ENCODE data around the gene NWD2. TPM values are rescaled to one million over a fixed set of nuclear protein-coding genes. Genes with fewer than 3 reads are reported as not detected.

The NWD2 gene
- total and polyA plus RNA-seq, 9 of the 15 experiments (the other 6 are each of a cell fraction or from before 2014, with no cell fraction given) = not detected

- ChIA-PET CTCF (ENCODE audit: low intra/inter-chr PET ratio) (no interaction called here), POLR2A (no interaction called here)
- no peak overlapping the region for H3K9ac ChIP-seq (ENCODE audit: insufficient read depth in 1 of 2, low read depth in 2 of 2, low read length in 2 of 2)
- intact Hi-C loops (cut with micrococcal nuclease) (no loop called here), in situ Hi-C loops (cut with MboI) (no loop called here)
- no TSS peak for BruUV-seq (replicated peaks)
- FAIRE-seq (no peak), DNase-seq (ENCODE audit: extremely low read depth in 1 of 4, low spot score in 3 of 4) (no peak), ATAC-seq (no peak)
- H3K9me1 ChIP-seq (ENCODE audit: control insufficient read depth, insufficient read depth, low read length) = no peaks in the 10 kb centered on the region
- 0% methylated on average over 4 of the region's 4 CpGs for WGBS (ENCODE audit: insufficient coverage, low coverage, missing lambda C conversion rate)
- no peaks in the 10 kb centered on the region for H3K9me3 ChIP-seq (replicated peaks; ENCODE audit: control insufficient read depth, insufficient read depth, low read depth, low read length)
- H3K79me2 ChIP-seq (ENCODE audit: control insufficient read depth, insufficient read depth, low read length) = no peaks in the 10 kb centered on the region
- 0 out of 2 replicates have a peak, but pooled peaks cover 4% of the 10 kb centered on the region for H4K20me1 ChIP-seq (replicated peaks; ENCODE audit: control insufficient read depth, insufficient read depth, low read length)
- H3K4me1 ChIP-seq (replicated peaks in 1 of 2; ENCODE audit: control insufficient read depth in 2 of 2, insufficient read depth in 2 of 2, low read length in 2 of 2) = no peaks in the 10 kb centered on the region
- H3K4me3 ChIP-seq = no peak overlapping the region
- no peaks in the 10 kb centered on the region; a peak in 1 of 5 replicates for H3K27me3 ChIP-seq (ENCODE audit: control insufficient read depth in 2 of 2, insufficient read depth in 2 of 2, low read length in 2 of 2)
- H2AFZ ChIP-seq (ENCODE audit: low read depth, low read length) = no peak overlapping the region
- H3K36me3 ChIP-seq (ENCODE audit: control insufficient read depth, insufficient read depth, low read length) = no peaks in the 10 kb centered on the region
- no peak overlapping the region for H3K4me2 ChIP-seq (ENCODE audit: insufficient read depth, low read length)
- no peak overlapping the region for H3K27ac ChIP-seq (ENCODE audit: extremely low read depth, low read depth, low read length)
- TF ChIP-seq NCOA6 (IDR thresholded peaks at IDR 0.05) = no peak
- no peak for TF ChIP-seq PURB (CRISPR knock-in tag; IDR thresholded peaks at IDR 0.05; ENCODE audit: low read depth)
- TF ChIP-seq, protein P1, sequence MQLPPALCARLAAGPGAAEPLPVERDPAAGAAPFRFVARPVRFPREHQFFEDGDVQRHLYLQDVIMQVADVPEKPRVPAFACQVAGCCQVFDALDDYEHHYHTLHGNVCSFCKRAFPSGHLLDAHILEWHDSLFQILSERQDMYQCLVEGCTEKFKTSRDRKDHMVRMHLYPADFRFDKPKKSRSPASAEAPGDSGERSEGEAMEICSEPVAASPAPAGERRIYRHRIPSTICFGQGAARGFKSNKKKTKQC (CRISPR knock-in tag; IDR thresholded peaks at IDR 0.05) = no peak
- no peak for TF ChIP-seq ZBTB7A (IDR thresholded peaks at IDR 0.05; ENCODE audit: borderline replicate concordance, control insufficient read depth, low read depth, low read length)
- no peak for TF ChIP-seq ZNF395 (CRISPR knock-in tag; IDR thresholded peaks at IDR 0.05)
- TF ChIP-seq SP1 (CRISPR knock-in tag; IDR thresholded peaks at IDR 0.05) = no peak
- TF ChIP-seq ZNF280B (CRISPR knock-in tag; IDR thresholded peaks at IDR 0.05) = no peak
- no peak for TF ChIP-seq ILF3 (IDR thresholded peaks at IDR 0.05; ENCODE audit: borderline replicate concordance)
- no peak for TF ChIP-seq SREBF1 (IDR thresholded peaks at IDR 0.05; ENCODE audit: borderline replicate concordance, low read depth, low read length)
- TF ChIP-seq NR1H2 (CRISPR knock-in tag; IDR thresholded peaks at IDR 0.05) = no peak
- no peak for TF ChIP-seq PHF8 (IDR thresholded peaks at IDR 0.05; ENCODE audit: borderline replicate concordance, low read length)
- no peak for TF ChIP-seq ZFP36 (IDR thresholded peaks at IDR 0.05; ENCODE audit: low read depth, low read length, partially characterized antibody)
- TF ChIP-seq, protein P2, sequence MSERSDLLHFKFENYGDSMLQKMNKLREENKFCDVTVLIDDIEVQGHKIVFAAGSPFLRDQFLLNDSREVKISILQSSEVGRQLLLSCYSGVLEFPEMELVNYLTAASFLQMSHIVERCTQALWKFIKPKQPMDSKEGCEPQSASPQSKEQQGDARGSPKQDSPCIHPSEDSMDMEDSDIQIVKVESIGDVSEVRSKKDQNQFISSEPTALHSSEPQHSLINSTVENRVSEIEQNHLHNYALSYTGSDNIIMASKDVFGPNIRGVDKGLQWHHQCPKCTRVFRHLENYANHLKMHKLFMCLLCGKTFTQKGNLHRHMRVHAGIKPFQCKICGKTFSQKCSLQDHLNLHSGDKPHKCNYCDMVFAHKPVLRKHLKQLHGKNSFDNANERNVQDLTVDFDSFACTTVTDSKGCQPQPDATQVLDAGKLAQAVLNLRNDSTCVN (CRISPR knock-in tag; IDR thresholded peaks at IDR 0.05) = no peak
- TF ChIP-seq ZNF785 (CRISPR knock-in tag; IDR thresholded peaks at IDR 0.05) = no peak
- TF ChIP-seq KDM5B (IDR thresholded peaks at IDR 0.05; ENCODE audit: insufficient replicate concordance, low read depth, low read length) = no peak
- no peak for TF ChIP-seq ZNF143 (CRISPR knock-in tag; IDR thresholded peaks at IDR 0.05)
Observed at GRCh38 chr4:37437163-37437562, 192.6 kb downstream of the NWD2 start.
